HTERT RPE-1 (cell line): ENCODE measurements around the gene FANCB.

Experiments used
- in situ Hi-C: fragments of 300-500 bp; cut with MboI; formaldehyde crosslinking; loops from 4 replicates; pipeline ENCODE4 v1.14.3; 2020; ENCODE audit warnings: low sequenced_read_pairs

Gene FANCB

GRCh38 chrX:14837155-14837554 is 35.7 kb downstream of the FANCB start:
- in situ Hi-C loops: no loop called here

- in situ Hi-C loops: no loop called here
Observed at GRCh38 chrX:14832586-14832985, 40.3 kb downstream of the FANCB start.

DNA sequence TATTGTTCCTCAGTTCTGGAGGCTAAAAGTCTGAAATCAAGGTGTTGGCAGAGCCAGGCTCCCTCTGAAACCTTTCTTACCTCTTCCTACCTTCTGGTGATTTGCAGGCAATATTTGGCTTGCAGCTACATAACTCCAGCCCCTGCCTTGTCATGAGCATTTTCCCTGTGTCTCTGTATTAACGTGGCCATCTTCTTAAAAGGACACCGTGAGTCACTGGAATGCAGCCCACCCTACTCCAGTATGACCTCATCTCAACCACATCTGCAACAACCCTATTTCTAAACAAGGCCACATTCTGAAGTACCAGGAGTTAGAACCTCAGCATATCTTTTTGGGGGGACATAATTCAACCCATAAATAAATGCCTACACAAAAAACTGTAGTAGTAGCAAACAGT is 40.7 kb downstream of the FANCB start:
- in situ Hi-C loops: no loop called here

DNA sequence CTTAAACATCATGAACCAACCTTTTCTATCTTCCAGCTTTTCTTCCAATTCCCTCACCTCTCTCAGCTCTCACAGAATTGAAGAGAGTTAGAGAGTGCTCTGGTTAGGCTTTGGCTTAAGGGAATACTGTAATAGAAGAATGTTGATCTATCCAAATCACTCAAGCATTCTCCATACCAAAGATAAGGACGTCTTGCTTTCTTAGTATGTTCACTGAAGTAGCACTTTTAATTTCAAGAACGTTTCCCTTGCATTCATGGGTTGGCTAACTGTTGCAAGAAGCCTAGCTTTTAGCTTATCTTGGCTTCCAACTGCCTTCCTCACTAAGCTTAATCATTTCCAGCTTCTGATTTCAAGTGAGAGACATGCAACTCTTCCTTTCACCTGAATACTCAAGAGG is 43.2 kb downstream of the FANCB start:
- in situ Hi-C loops: no loop called here

GRCh38 chrX:14826319-14826718 is 46.5 kb downstream of the FANCB start:
- in situ Hi-C loops: no loop called here

DNA sequence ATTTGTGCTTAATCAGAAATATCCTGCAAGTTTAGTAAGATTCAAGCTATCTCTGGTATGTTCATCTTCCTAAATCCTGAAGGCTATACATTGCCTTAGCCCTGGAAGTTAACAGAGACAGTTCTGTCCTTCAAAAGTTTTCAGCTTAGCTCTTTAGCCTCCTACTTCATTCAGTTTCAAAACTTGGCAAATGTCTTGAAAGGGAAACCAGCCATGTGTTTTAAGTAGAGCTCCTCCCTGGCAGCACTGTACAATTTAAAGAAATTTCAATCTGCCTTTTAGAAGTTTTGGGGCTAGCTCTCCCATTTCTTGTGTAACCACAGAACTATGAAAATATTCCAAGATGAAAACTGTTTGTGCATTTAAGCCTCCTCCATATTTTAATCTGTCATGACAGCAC is 47.0 kb downstream of the FANCB start:
- in situ Hi-C loops: no loop called here

DNA sequence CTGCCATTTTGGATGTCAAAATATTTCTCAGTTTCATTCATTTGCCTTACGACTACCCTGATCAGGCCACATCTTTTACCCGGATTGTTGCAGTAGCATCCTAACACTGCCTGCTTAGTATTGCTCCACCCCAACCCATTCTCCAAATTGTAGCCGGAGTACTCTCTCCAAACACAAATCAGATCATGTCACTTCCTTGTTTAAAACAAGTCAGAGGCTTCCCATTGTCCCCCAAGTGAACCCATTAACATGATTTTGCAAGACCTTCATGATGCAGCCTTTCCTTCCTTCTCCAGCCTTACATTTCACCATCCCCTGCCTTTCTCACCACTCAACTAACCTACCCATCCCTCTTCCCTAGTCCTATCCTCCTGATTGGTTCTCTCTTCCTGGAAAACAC is 53.1 kb downstream of the FANCB start:
- in situ Hi-C loops: no loop called here

DNA sequence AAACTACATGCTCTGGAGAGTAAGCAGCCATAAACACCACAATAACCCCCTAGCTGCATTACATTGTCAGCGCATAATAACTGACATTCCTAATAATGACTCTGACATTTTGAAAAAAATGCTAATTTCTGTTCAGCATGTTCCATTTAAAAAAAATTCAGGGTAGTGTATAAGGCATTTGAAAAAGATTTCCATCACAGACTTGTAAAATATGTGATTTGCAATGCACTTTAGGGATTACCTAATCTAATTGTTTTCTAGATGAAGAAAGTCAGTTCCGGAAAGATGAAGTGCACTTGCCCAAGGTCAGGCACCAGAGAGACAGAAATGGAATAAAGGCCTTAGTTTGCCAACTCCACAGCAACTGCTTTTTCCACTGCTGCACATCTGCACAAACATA is 55.3 kb downstream of the FANCB start:
- in situ Hi-C loops: no loop called here

GRCh38 chrX:14802943-14803710 is 69.7 kb downstream of the FANCB start:
- in situ Hi-C loops: no loop called here

DNA sequence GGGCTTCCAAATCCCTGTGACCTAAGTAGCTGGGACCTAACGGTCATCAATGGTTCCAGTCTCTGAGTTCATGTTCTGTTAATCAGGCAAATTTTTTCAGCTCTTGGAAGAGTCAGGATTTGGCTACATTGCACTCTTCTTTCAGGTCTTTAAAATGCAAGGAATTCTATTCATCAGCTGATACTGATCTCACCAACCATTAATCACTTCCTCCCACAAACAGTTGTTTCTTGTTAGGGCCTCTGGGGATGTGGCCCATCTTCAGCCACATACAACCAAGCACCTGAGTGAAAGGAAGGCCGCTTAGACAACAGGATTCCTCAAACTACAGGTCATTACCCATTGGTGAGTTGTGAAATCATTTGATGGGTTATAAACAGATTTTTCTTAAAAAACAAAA is 71.7 kb downstream of the FANCB start:
- in situ Hi-C loops: no loop called here

- in situ Hi-C loops: no loop called here
Observed at GRCh38 chrX:14798805-14799397, 74.0 kb downstream of the FANCB start.
